ENCODE data around the gene ELF4.
A peak's percentile ranks its signal among the peaks of the same experiment; 100 is the strongest.

The ELF4 gene

GRCh38 chrX:130083656-130084382, 26.5 kb downstream of the ELF4 start:
- DNase-seq (ENCODE audit: low read depth): no peak

GRCh38 chrX:130083107-130083490, 27.2 kb downstream of the ELF4 start:
- DNase-seq (ENCODE audit: low read depth): no peak

GRCh38 chrX:130082244-130083106, 27.8 kb downstream of the ELF4 start:
- peak; percentile 56 for DNase-seq (ENCODE audit: low read depth)

- DNase-seq (ENCODE audit: low read depth): no peak
Observed at GRCh38 chrX:130081421-130082045, 28.8 kb downstream of the ELF4 start.

GRCh38 chrX:130080791-130081367, 29.4 kb downstream of the ELF4 start:
- DNase-seq (ENCODE audit: low read depth): no peak

- DNase-seq (ENCODE audit: low read depth): no peak
Observed at GRCh38 chrX:130079824-130080406, 30.4 kb downstream of the ELF4 start.

- no peak for DNase-seq (ENCODE audit: low read depth)
Observed at GRCh38 chrX:130075777-130076176, 34.5 kb downstream of the ELF4 start.

GRCh38 chrX:130072345-130072740, 38.0 kb downstream of the ELF4 start:
- DNase-seq (ENCODE audit: low read depth): no peak

GRCh38 chrX:130071611-130072344, 38.5 kb downstream of the ELF4 start:
- no peak for DNase-seq (ENCODE audit: low read depth)

- no peak for DNase-seq (ENCODE audit: low read depth)
Observed at GRCh38 chrX:130066975-130067615, 43.2 kb downstream of the ELF4 start.

- DNase-seq (ENCODE audit: low read depth): peak; percentile 68
Observed at GRCh38 chrX:130060122-130061069, 49.9 kb downstream of the ELF4 start.

GRCh38 chrX:130058652-130059051, 51.6 kb downstream of the ELF4 start:
- DNase-seq (ENCODE audit: low read depth): no peak

GRCh38 chrX:130057209-130057608, 53.1 kb downstream of the ELF4 start:
- no peak for DNase-seq (ENCODE audit: low read depth)

- DNase-seq (ENCODE audit: low read depth): no peak
Observed at GRCh38 chrX:130055899-130056298, 54.4 kb downstream of the ELF4 start.

GRCh38 chrX:130055103-130055502, 55.2 kb downstream of the ELF4 start:
- DNase-seq (ENCODE audit: low read depth): no peak

- no peak for DNase-seq (ENCODE audit: low read depth)
Observed at GRCh38 chrX:130053236-130053635, 57.1 kb downstream of the ELF4 start.

GRCh38 chrX:130051176-130051845, 59.0 kb downstream of the ELF4 start:
- no peak for DNase-seq (ENCODE audit: low read depth)

GRCh38 chrX:130049821-130050220, 60.5 kb downstream of the ELF4 start:
- no peak for DNase-seq (ENCODE audit: low read depth)

- no peak for DNase-seq (ENCODE audit: low read depth)
Observed at GRCh38 chrX:130048686-130049222, 61.5 kb downstream of the ELF4 start.
